HG02840 (cell line): ENCODE data around the gene RPH3AL.
"Not testable (repeated sequence)": the region's sequence is repeated elsewhere in the genome, so short reads cannot be mapped to it uniquely, and the experiment has no call there.

Experiments used
- ATAC-seq: cut with Tn5 transposase; IDR thresholded peaks from one replicate; pipeline ENCODE4 v1.9.1; 2021; ENCODE audit warnings: mild to moderate bottlenecking, moderate library complexity, moderate number of reproducible peaks; ENCODE audit not compliant: unreplicated experiment, low FRiP score

Gene RPH3AL

GRCh38 chr17:320809-321385, 31.7 kb downstream of the RPH3AL start:
- no peak for ATAC-seq

- no peak for ATAC-seq
Measured at GRCh38 chr17:320139-320538, 32.5 kb downstream of the RPH3AL start.

GRCh38 chr17:319266-319665, 33.3 kb downstream of the RPH3AL start:
- ATAC-seq = no peak

GRCh38 chr17:317070-317469, 35.5 kb downstream of the RPH3AL start:
- not testable (repeated sequence) for ATAC-seq

GRCh38 chr17:315399-315798, 37.2 kb downstream of the RPH3AL start:
- ATAC-seq = not testable (repeated sequence)

GRCh38 chr17:314614-314944, 38.0 kb downstream of the RPH3AL start:
- ATAC-seq = not testable (repeated sequence)

GRCh38 chr17:313911-314613, 38.5 kb downstream of the RPH3AL start:
- ATAC-seq = no peak

- no peak for ATAC-seq
Measured at GRCh38 chr17:313231-313630, 39.4 kb downstream of the RPH3AL start.

- ATAC-seq = no peak
Measured at GRCh38 chr17:312476-313148, 40.0 kb downstream of the RPH3AL start.

- ATAC-seq = no peak
Measured at GRCh38 chr17:311119-311782, 41.4 kb downstream of the RPH3AL start.

- ATAC-seq = no peak
Measured at GRCh38 chr17:310111-311010, 42.2 kb downstream of the RPH3AL start.

- ATAC-seq = no peak
Measured at GRCh38 chr17:309361-309888, 43.2 kb downstream of the RPH3AL start.

GRCh38 chr17:307741-308507, 44.7 kb downstream of the RPH3AL start:
- ATAC-seq = no peak

GRCh38 chr17:307295-307691, 45.3 kb downstream of the RPH3AL start:
- ATAC-seq = no peak

- ATAC-seq = no peak
Measured at GRCh38 chr17:306536-307294, 45.9 kb downstream of the RPH3AL start.

GRCh38 chr17:306116-306515, 46.5 kb downstream of the RPH3AL start:
- ATAC-seq = no peak

- no peak for ATAC-seq
Measured at GRCh38 chr17:305090-305976, 47.3 kb downstream of the RPH3AL start.

GRCh38 chr17:304461-304860, 48.1 kb downstream of the RPH3AL start:
- ATAC-seq = no peak
